ENCODE measurements around the gene ADCK1.

Gene ADCK1

GRCh38 chr14:77848031-77848430, 48.1 kb downstream of the ADCK1 start:
- no peak overlapping the region for H3K4me2 ChIP-seq (ENCODE audit: low read length)
- H3K79me2 ChIP-seq (ENCODE audit: low read length) = no peaks in the 10 kb centered on the region
- no peak overlapping the region for H2AFZ ChIP-seq (ENCODE audit: low read depth, low read length)
- H3K27ac ChIP-seq (ENCODE audit: low read length) = no peak overlapping the region
- H3K27me3 ChIP-seq (ENCODE audit: low read depth, low read length) = no peaks in the 10 kb centered on the region
- no peak overlapping the region for H3K4me3 ChIP-seq (ENCODE audit: low read length)
- no peaks in the 10 kb centered on the region for H3K36me3 ChIP-seq (replicated peaks; ENCODE audit: low read depth, low read length)
- H3K4me1 ChIP-seq (ENCODE audit: low read length) = 0 out of 2 replicates have a peak, but pooled peaks cover 1% of the 10 kb centered on the region
- no peaks in the 10 kb centered on the region for H4K20me1 ChIP-seq (ENCODE audit: insufficient read depth, low read length)
- TF ChIP-seq CTCF (IDR thresholded peaks at IDR 0.05; ENCODE audit: low read depth, low read length) (no peak), EZH2phosphoT487 (IDR thresholded peaks at IDR 0.05; ENCODE audit: low read depth) (no peak)
- no peaks in the 10 kb centered on the region for H3K9me3 ChIP-seq (ENCODE audit: insufficient read depth, low read length)
- no peak overlapping the region for H3K9ac ChIP-seq (ENCODE audit: low read length)

GRCh38 chr14:77849711-77850110, 49.8 kb downstream of the ADCK1 start:
- Histone ChIP-seq H3K4me2 (ENCODE audit: low read length) (no peak overlapping the region), H2AFZ (ENCODE audit: low read depth, low read length) (no peak overlapping the region), H3K79me2 (ENCODE audit: low read length) (no peaks in the 10 kb centered on the region), H3K27me3 (ENCODE audit: low read depth, low read length) (no peaks in the 10 kb centered on the region), H3K4me1 (ENCODE audit: low read length) (no peaks in the 10 kb centered on the region), H3K4me3 (ENCODE audit: low read length) (no peak overlapping the region), H3K9ac (ENCODE audit: low read length) (no peak overlapping the region), H3K9me3 (ENCODE audit: insufficient read depth, low read length) (no peaks in the 10 kb centered on the region), H3K27ac (ENCODE audit: low read length) (no peak overlapping the region), H4K20me1 (ENCODE audit: insufficient read depth, low read length) (no peaks in the 10 kb centered on the region), H3K36me3 (replicated peaks; ENCODE audit: low read depth, low read length) (no peaks in the 10 kb centered on the region)
- TF ChIP-seq EZH2phosphoT487 (IDR thresholded peaks at IDR 0.05; ENCODE audit: low read depth) = no peak
- TF ChIP-seq CTCF (IDR thresholded peaks at IDR 0.05; ENCODE audit: low read depth, low read length) = no peak

GRCh38 chr14:77853919-77854318, 54.0 kb downstream of the ADCK1 start:
- no peaks in the 10 kb centered on the region for H3K79me2 ChIP-seq (ENCODE audit: low read length)
- no peaks in the 10 kb centered on the region for H3K4me1 ChIP-seq (ENCODE audit: low read length)
- H3K9ac ChIP-seq (ENCODE audit: low read length) = no peak overlapping the region
- H3K36me3 ChIP-seq (replicated peaks; ENCODE audit: low read depth, low read length) = no peaks in the 10 kb centered on the region
- no peaks in the 10 kb centered on the region for H4K20me1 ChIP-seq (ENCODE audit: insufficient read depth, low read length)
- no peaks in the 10 kb centered on the region for H3K27me3 ChIP-seq (ENCODE audit: low read depth, low read length)
- H2AFZ ChIP-seq (ENCODE audit: low read depth, low read length) = no peak overlapping the region
- no peak overlapping the region for H3K4me2 ChIP-seq (ENCODE audit: low read length)
- TF ChIP-seq EZH2phosphoT487 (IDR thresholded peaks at IDR 0.05; ENCODE audit: low read depth) (no peak), CTCF (IDR thresholded peaks at IDR 0.05; ENCODE audit: low read depth, low read length) (no peak)
- no peak overlapping the region for H3K4me3 ChIP-seq (ENCODE audit: low read length)
- H3K27ac ChIP-seq (ENCODE audit: low read length) = no peak overlapping the region
- H3K9me3 ChIP-seq (ENCODE audit: insufficient read depth, low read length) = no peaks in the 10 kb centered on the region

DNA sequence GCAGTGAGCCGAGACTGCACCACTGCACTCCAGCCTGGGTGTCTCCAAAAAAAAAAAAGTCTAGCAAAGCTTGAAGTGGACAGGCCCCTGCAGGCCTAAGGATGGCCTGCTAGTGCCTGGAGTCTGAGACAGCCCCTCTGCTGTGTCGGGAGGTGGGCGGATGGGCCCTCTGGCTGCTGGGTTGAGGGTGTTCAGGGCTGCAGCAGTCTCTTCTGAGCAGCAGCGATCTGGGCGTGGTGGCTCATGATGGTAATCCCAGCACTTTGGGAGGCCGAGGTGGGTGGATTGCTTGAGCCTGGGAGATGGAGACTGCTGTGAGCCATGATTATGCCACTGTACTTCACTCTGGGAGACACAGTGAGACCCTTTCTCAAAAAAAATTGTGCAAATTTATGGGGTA, 57.0 kb downstream of the ADCK1 start:
- Histone ChIP-seq H3K27me3 (ENCODE audit: low read depth, low read length) (no peaks in the 10 kb centered on the region), H3K4me2 (ENCODE audit: low read length) (no peak overlapping the region), H3K4me1 (ENCODE audit: low read length) (no peaks in the 10 kb centered on the region)

More for the DNA sequence above, 57.0 kb downstream of the ADCK1 start:
- H3K27ac ChIP-seq (ENCODE audit: low read length) = no peak overlapping the region
- H3K9ac ChIP-seq (ENCODE audit: low read length) = no peak overlapping the region
- H2AFZ ChIP-seq (ENCODE audit: low read depth, low read length) = no peak overlapping the region
- no peaks in the 10 kb centered on the region for H4K20me1 ChIP-seq (ENCODE audit: insufficient read depth, low read length)
- H3K9me3 ChIP-seq (ENCODE audit: insufficient read depth, low read length) = no peaks in the 10 kb centered on the region
- TF ChIP-seq EZH2phosphoT487 (IDR thresholded peaks at IDR 0.05; ENCODE audit: low read depth) (no peak), CTCF (IDR thresholded peaks at IDR 0.05; ENCODE audit: low read depth, low read length) (no peak)
- H3K79me2 ChIP-seq (ENCODE audit: low read length) = no peaks in the 10 kb centered on the region
- no peaks in the 10 kb centered on the region for H3K36me3 ChIP-seq (replicated peaks; ENCODE audit: low read depth, low read length)
- no peak overlapping the region for H3K4me3 ChIP-seq (ENCODE audit: low read length)

Measured in OCI-LY3 (cell line).